NCI-H1105 (cell line): Measurements from ENCODE around the gene TSPOAP1.

Source experiments
- DNase-seq: peaks from one replicate; lab custom pipeline; 2025; lab: John Stamatoyannopoulos, UW

TSPOAP1 gene

GRCh38 chr17:58275417-58275816 lies 53.2 kb downstream of the TSPOAP1 start:
- DNase-seq, result no peak

DNA sequence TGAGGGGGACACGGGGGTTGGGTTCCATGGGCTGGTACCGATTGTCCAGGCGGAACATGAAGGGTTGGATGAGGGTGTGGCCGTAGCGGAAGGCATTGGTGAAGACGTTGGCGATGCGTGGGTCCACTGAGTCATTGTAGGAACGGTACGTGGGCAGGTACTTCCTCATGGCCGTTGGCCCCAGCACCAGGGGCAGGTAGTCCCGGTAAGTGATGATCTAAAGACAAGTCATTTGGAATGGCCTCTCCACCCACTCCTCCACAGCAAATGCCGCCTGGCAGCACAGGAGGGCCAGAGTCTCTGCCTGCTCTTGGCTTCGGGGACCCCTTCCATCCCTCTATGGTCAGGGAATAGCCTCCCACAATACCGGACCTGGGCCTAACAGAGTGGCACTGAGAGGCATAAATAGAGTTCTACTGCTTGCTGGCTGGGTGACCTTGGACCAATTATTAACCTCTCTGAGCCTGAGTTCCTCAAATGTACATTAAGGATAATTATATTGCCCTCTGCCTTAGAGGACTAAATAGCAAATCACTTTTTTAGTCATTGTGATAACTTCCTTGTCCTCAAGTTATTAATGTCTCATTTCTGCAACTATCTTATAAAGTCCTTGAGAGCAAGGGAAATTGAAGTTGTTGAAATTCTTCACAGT lies 55.0 kb downstream of the TSPOAP1 start:
- no peak for DNase-seq

DNA sequence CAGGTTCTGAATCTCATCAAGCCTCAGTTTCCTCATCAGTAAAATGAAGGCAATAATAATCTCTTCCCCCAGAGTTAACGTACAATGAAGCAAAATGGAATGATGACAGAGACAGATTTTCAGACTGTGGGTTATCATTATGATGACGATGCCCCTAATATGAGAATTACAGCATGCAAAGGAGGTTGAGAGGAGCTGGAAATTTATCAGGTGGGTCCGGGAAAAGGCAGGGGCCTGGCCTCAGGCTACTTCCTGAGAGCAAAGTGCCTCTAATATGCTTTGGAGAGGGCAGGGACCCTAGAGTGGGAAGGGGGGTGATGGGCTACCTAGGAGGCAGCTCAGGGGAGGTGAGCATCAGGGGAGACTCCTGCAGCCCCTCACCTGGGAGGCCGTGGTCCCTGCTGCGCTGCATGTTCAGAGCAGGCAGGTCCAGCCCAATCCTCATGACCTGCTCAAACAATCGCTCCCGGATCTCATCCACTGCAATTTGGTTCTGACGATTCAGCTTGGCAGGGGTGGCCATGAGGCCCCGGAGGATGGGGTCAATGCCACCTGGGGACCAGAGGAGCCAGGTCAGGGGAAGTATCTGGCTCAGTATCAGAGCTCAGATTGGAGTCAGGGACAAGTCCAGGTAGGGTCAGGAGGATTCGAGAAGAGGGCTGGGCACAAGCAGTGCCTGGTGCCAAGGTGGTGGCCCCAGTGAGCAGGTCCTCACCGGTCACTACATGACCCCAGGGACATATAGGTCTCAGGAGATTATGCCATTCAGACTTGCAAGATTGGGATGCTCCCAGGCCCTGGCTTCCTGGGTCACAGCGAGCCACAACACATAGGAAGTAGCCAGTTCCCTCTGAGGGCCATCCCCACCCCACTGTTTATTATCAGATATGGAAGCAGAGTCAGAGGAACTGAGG lies 56.0 kb downstream of the TSPOAP1 start:
- DNase-seq, result no peak

GRCh38 chr17:58271216-58271931 lies 57.2 kb downstream of the TSPOAP1 start:
- no peak for DNase-seq

DNA sequence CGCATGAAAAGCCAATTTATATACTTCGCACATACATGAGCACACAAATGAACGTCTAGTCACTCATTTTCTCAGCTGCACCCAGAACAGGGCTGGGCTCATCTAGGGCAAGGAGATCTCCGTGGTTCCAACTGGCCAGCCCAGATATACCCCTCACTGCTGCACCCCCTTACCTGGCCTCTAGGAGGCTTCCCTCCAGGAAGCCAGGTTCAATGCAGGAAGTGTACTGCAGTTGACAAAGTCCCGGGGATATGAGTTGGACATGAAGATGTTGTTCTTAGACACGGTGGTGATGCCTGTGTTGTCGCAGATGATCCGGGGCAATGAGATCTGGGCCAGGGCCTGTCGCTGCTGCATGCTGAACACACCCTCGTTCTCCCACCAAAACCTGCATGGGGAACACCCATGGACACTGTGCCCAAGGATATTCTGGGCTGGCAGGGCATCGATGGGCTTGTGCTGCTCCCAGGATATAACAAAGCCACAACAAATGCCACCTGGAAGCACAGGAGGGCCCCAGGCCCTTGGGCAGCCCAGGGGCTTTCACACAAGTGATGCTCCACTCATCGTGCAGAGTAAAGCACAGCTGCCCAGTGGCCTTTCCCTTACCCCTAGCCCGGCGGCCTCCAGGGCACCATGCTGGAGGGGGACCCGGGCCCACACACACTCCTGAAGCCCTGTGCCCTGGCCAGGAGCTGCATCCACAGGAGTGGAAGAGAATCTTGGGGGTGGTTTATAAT lies 57.9 kb downstream of the TSPOAP1 start:
- DNase-seq, result no peak

- no peak for DNase-seq
Measured at GRCh38 chr17:58269557-58270291, 58.9 kb downstream of the TSPOAP1 start.

- DNase-seq, result no peak
Measured at GRCh38 chr17:58268774-58269556, 59.6 kb downstream of the TSPOAP1 start.

- no peak for DNase-seq
Measured at GRCh38 chr17:58268326-58268725, 60.3 kb downstream of the TSPOAP1 start.

DNA sequence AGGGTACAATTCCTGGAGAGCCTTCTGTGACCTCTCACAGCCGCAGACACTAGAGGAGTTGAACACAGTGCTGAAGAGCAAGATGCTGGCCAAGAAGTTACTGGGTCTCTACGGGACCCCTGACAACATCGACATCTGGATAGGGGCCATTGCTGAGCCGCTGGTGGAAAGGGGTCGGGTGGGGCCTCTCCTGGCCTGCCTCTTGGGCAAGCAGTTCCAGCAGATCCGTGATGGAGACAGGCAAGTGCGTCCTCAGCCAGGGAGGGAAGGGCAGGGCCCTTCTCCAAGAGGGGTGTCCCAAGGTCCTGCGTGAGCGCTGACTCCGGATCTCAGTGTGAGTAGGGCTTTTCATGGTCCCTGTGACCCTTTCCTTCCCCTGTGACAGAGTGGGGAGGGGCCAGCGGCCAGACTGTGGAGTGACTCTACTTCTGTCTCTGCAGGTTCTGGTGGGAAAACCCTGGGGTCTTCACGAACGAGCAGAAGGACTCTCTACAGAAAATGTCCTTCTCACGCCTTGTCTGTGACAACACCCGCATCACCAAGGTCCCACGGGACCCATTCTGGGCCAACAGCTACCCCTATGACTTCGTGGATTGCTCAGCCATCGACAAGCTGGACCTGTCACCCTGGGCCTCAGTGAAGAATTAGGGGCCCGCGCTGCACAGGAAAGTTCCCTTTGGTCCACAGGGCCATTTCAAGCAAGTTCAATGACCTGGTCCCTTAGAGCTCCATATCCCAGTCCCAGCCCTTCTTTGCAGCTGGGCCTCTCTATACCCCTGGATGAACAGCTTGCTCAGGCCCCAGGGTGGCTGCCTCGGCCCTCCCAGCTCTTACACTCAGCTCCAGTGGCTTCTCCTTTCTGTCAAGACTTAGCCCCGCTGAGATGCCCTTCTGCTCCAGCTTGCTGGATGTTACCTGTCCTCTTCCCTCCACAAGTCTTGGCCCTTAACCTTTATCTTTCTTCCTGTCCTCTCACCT lies 61.0 kb downstream of the TSPOAP1 start:
- DNase-seq, result no peak

DNA sequence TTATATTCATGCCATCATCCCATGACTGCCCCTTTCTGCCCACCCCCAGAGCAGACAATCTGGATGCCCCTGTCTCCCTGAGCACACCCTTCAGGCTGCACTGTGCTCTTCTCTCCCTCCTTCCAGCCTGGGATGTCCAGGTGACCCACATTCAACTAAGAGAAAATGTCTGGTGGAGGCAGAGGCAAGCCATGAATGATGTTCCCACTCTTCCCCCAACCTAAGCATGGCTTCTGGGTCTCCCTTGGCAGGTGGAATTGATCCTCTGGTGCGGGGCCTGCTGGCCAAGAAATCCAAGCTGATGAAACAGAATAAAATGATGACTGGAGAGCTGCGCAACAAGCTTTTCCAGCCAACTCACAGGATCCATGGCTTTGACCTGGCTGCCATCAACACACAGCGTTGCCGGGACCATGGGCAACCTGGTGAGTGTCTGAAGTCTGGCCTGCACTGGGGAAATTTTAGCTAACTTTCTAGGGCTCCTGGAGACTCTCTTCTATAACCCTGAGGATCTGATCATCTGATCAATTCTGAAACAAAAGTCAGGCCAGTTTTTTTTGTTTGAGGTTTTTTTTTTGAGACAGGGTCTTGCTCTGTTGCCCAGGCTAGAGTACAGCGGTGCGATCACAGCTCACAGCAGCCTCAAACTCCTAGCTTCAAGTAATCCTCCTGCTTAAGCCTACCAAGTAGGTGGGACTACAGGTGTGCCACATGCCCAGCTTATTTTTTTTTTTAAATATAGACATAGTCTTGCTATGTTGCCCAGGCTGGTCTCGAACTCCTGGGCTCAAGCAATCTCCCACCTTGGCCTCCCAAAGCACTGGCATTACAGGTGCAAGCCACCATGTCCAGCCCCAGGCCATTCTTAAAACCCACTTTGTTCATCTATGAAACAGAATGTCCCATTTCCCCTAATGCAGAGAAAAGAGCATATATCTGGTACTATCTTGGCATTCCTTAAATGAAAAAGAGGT lies 62.4 kb downstream of the TSPOAP1 start:
- DNase-seq, result no peak

GRCh38 chr17:58265271-58265670 lies 63.3 kb downstream of the TSPOAP1 start:
- no peak for DNase-seq

DNA sequence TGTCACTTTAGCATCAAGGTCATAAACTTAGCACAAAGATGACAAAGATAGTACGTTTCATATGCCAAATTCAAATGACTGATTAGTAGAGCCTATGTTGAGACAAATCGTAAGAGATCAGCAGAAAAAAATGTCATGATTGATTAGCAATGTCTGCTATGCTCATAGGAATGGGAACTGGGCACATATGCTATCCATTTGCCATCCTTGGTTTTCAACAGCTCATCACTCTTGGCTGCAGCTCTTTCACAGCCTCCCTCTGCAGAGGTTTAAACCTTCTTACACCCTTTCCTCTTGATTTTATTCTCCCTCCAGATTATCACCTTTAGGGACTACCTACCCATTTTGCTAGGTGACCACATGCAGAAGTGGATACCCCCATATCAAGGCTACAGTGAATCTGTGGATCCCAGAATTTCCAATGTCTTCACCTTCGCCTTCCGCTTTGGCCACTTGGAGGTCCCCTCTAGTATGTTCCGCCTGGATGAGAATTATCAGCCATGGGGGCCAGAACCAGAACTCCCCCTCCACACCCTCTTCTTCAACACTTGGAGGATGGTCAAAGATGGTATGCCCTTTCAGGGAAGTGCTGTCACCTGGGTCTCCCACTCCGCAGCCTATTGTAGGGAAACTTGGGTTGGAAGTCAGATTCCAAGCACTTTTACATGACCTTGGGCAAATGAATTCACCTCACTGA lies 64.0 kb downstream of the TSPOAP1 start:
- DNase-seq, result no peak

DNA sequence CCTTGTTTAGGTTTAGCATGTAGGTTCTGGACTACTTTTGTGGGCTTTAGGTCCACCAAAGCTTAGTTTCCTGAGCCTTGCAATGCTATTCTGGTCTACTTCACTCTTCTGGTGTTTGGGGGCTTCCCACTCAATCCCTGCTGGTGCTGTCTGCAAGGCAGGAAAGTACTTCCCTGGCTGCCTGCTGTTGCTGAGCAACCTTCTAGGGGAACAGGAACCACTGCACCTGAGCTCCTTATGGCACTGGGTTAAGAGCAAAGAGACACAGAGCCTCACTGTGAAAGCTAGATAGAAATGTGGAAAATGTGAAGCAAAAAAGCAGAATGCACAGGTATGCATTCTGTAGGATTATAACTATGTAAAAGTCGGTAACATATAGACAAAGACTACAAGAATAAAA lies 64.8 kb downstream of the TSPOAP1 start:
- no peak for DNase-seq

DNA sequence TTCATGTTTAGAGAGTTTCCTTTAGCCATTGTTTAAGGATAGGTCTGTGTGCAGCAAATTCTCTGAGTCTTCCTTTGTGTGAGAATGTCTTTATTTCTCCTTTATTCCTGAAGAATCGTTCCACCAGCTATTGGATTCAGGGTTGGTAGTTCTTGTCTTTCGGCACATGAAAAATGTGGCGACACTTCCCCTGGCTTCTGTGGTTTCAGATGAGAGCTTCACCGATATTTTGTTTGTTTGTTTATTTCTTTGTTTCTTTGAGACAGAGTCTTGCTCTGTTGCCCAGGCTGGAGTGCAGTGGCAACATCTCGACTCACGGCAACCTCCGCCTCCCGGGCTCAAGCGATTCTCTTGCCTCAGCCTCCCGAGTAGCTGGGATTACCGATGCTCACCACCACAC lies 66.4 kb downstream of the TSPOAP1 start:
- no peak for DNase-seq

- DNase-seq, result no peak
Measured at GRCh38 chr17:58254803-58255202, 73.8 kb downstream of the TSPOAP1 start.

DNA sequence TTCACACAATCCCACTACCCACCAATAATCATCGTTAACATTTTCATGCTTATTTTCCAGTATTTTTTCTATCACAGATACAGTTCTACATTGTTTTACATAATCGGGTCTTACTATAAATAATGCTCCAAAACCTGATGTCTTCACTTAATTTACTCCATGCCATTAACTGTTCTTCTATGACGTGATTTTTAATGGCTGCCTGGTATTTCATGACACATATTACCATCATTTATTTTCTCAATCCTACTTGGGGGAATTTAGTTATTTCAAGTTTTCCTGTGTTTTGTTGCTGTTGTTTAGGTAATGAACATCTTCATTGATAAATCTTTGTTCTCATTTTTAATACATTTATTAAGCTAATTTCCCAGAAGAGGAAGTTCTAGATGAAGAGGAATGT lies 75.5 kb downstream of the TSPOAP1 start:
- no peak for DNase-seq

- DNase-seq, result no peak
Measured at GRCh38 chr17:58252141-58252540, 76.5 kb downstream of the TSPOAP1 start.
